Ishikawa (cell line): Measurements from ENCODE around the gene TRAF5.

ENCODE experiments used
- CEBPB ChIP-seq: IDR thresholded peaks from 2 replicates; pipeline ENCODE4 v1.6.1; 2012
- RAD21 ChIP-seq: IDR thresholded peaks from 2 replicates; pipeline ENCODE4 v1.6.1; 2012; ENCODE audit warnings: low read depth
- TAF1 ChIP-seq: IDR thresholded peaks from 2 replicates; pipeline ENCODE4 v1.6.1; 2012; ENCODE audit warnings: low read depth, mild to moderate bottlenecking
- TEAD4 ChIP-seq: IDR thresholded peaks from 2 replicates; pipeline ENCODE4 v1.6.1; 2012
- TF ChIP-seq, protein P1 (sequence below): IDR thresholded peaks from 2 replicates; pipeline ENCODE4 v1.6.1; 2012

DNA sequence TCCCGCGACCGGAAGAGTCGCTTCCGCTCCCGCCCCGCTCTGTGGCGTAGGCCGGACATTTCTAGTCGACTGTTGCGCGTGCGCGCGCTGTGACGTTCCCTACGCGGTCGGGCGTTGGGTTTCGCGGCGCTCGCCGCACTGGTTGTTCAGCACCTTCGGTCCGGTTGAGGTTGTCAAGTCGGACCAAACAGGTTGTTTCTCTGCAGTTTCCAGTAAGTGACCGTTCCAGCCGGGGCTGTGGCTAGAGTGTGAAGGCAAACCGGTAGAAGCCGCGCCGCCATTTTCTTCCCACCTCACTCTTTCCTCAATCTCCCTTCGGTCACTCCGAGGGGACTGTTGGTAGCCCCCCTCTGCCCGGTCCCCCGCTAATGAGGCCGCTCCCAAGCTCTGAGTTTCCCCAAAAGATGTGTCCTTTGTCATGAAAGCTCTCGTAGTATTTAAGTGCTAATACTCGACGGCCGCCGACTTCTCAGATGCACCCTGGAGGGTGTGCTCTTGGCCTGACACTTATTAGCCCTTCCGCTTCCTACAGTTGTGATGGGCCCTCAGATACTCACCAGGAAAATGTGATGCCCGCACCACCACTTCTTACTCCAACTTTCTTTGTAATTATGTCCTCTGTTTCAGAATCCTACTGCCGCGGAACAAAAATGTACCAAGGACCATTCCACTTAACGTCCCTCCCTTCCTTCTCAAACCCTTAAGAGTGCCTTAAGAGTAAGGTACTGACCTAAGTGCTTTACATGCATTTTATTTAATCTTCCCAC is 56.3 kb downstream of the TRAF5 start:
- TF ChIP-seq TEAD4 (no peak), RAD21 (no peak; the same call in 1 of the 2 replicates), CEBPB (peak; percentile 62; the same call in 1 of the 2 replicates), TAF1 (peak; percentile 89)
- TF ChIP-seq, protein P1, sequence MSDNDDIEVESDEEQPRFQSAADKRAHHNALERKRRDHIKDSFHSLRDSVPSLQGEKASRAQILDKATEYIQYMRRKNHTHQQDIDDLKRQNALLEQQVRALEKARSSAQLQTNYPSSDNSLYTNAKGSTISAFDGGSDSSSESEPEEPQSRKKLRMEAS = peak; percentile 83
